Ovary (tissue), 10 donors: Measurements from ENCODE around the gene LTC4S. TPM values are rescaled to one million over a fixed set of nuclear protein-coding genes. Genes with fewer than 3 reads are reported as not detected.
"Not testable (repeated sequence)": the region's sequence is repeated elsewhere in the genome, so short reads cannot be mapped to it uniquely, and the experiment has no call there.

Experiments used
- DNase-seq, 5 donors: peaks; one replicate each; pipeline ENCODE4 v3.0.0-alpha.2; 2019 to 2020
- H3K27ac ChIP-seq, 2 donors: fragments of 200-600 bp; one replicate each; pipeline versions ENCODE4 v1.5.1 to v1.8.0; 2019 to 2022
- H3K27me3 ChIP-seq: fragments of 200-600 bp; one replicate; pipeline ENCODE4 v1.8.0; 2022
- H3K36me3 ChIP-seq: fragments of 200-600 bp; sonication (generic); one replicate; pipeline ENCODE4 v1.5.1; 2019
- H3K4me1 ChIP-seq: one replicate; pipeline ENCODE4 v1.8.1; 2013; ENCODE audit warnings: mild to moderate bottlenecking, moderate library complexity; ENCODE audit not compliant: insufficient read depth
- H3K4me3 ChIP-seq: fragments of 200-600 bp; sonication (generic); one replicate; pipeline ENCODE4 v1.5.1; 2017
- H3K9me3 ChIP-seq, 2 donors: fragments of 200-600 bp in 1 of 2; sonication (generic) in 1 of 2; one replicate each; pipeline versions ENCODE4 v1.5.1 to v1.8.1; 2013 to 2019; ENCODE audit warnings: mild to moderate bottlenecking in 1 of 2, moderate library complexity in 1 of 2
- CTCF ChIP-seq, 3 donors: fragments of 450-650 bp in 2 of 3; fragments of 200-600 bp in 1 of 3; IDR thresholded peaks; one replicate each; pipeline versions ENCODE4 v1.5.1 to v1.8.0; 2016 to 2022; ENCODE audit warnings: antibody characterized with exemption in 3 of 3, mild to moderate bottlenecking in 1 of 3
- EP300 ChIP-seq: sonication (generic); formaldehyde crosslinking; IDR thresholded peaks from one replicate; pipeline ENCODE4 v1.6.1; 2017; ENCODE audit warnings: antibody characterized with exemption
- POLR2A ChIP-seq: fragments of 450-650 bp; IDR thresholded peaks from one replicate; pipeline ENCODE4 v1.6.1; 2017; ENCODE audit warnings: antibody characterized with exemption, mild to moderate bottlenecking, moderate library complexity
- WGBS, 3 donors: extraction: QIAGEN DNeasy Blood & Tissue Kit in 1 of 3; methylation state at CpG; one replicate each; pipeline versions ENCODE4 v1.1.5 to v1.1.7; 2013 to 2017; 5-methylcytosine and 5-hydroxymethylcytosine counted together
- intact Hi-C, 4 donors: fragments of 100-400 bp; cut with DNase I; formaldehyde crosslinking; loops; one replicate each; pipeline versions ENCODE4 v1.11.0 to v1.15.1; 2022 to 2023
- long read RNA-seq, 3 donors: library from polyadenylated mRNA in 2 of 3; unstranded in 2 of 3; transcript quantifications; one replicate each; pipeline ENCODE4 v2.0.0 and lab custom pipeline, GENCODE V29; 2021 to 2026
- polyA plus RNA-seq, 2 donors: library from polyadenylated mRNA; stranded (reverse); fragments of 200-250 nt in 1 of 2; fragments of 350-450 nt in 1 of 2; fragmentation: Illumina TruSeq in 1 of 2; extraction: RNeasy Lipid Tissue Mini Kit (QIAGEN cat#74804) in 1 of 2; gene quantifications; one replicate each; pipeline ENCODE4 v1.2.3, GENCODE V29; 2013 to 2014
- total RNA-seq, 7 donors: library from RNA; depleted of rRNA in 2 of 7; stranded (reverse); fragments of >200 nt in 2 of 7; fragmentation: NEBNext Ultra II Directional in 3 of 7; extraction: Animal tissue kit (Norgen Biotek cat#: 25700) in 3 of 7; gene quantifications; one replicate each; pipeline versions ENCODE4 v1.1.0 to v1.2.4, GENCODE V29; 2016 to 2023
- donor health status: DM: no; HTN: no; CAD: no; lungs with moderate emphysema.
- donor health status: DM: no; HTN: no; CAD: no.
- donor health status: Bipolar disorder and iron deficiency.
- donor health status: DM: yes; HTN: yes; CAD: no.
- donor health status: DM: no; HTN: no; CAD: no.
- donor health status: DM: yes; HTN: yes; CAD: no.

Gene LTC4S
- total RNA-seq (10 to 100 TPM in 6 of 7 donors, 1 to 10 TPM in 1; 7.5 to 43.5 (median 20.6) TPM), polyA plus RNA-seq (10 to 100 TPM in 1 of 2 donors, not detected in 1; 11.7 TPM)
- long read RNA-seq, donor 1 = 0 reads
- long read RNA-seq, donor 2, partial matches to known transcripts = 0 of 3 reads
- long read RNA-seq, donor 2, other reads (novel, unspliced or antisense) = 0 of 3 reads
- long read RNA-seq, donor 3, transcript LTC4S-204 (2 exons, 564 nt) = major isoform, 11 of 41 reads
- long read RNA-seq, donor 3, transcript LTC4S-201 (5 exons, 666 nt) = minor isoform, 6 of 41 reads
- long read RNA-seq, donor 3, transcript LTC4S-203 (4 exons, 909 nt) = minor isoform, 7 of 41 reads
- long read RNA-seq, donor 3, partial matches to known transcripts = 1 of 41 reads
- long read RNA-seq, donor 3, other reads (novel, unspliced or antisense) = 13 of 41 reads

GRCh38 chr5:179793468-179794139 lies at the start of gene LTC4S:
TSS of gene LTC4S (plus strand) at chr5:179793986. CDS start at chr5:179794081, 95 bp downstream.
- intact Hi-C loops = loop anchor here in 1 of 4 donors (10.0 kb wide), 2 partner anchors 61 to 111 kb away; partner anchors contain the start of genes MRNIP and TBC1D9B
- peak; percentile 80 to 90 (median 86) for DNase-seq
- peaks cover 15% of the 10 kb centered on the region for H3K4me1 ChIP-seq
- no peaks in the 10 kb centered on the region for H3K36me3 ChIP-seq
- H3K27ac ChIP-seq = peak within 1 kb of the TSS; percentile 17 to 68
- WGBS, 3 donors = 3 to 6% (median 5%) methylated on average over 18 to 19 of the region's 19 CpGs
- no peaks in the 10 kb centered on the region for H3K9me3 ChIP-seq
- no peak for TF ChIP-seq CTCF (IDR thresholded peaks at IDR 0.05)
- no peak for TF ChIP-seq POLR2A
- TF ChIP-seq EP300 = no peak
- H3K27me3 ChIP-seq = no peaks in the 10 kb centered on the region
- no peak within 1 kb of the TSS for H3K4me3 ChIP-seq

GRCh38 chr5:179744106-179744505 lies 49.7 kb upstream of the LTC4S start:
- H3K4me1 ChIP-seq, H3K27ac ChIP-seq, DNase-seq, H3K36me3 ChIP-seq, H3K27me3 ChIP-seq, H3K4me3 ChIP-seq, intact Hi-C loops, H3K9me3 ChIP-seq: not testable (repeated sequence)
- 58 to 73% (median 69%) methylated on average over 7 of the region's 7 CpGs for WGBS, 3 donors

GRCh38 chr5:179746872-179747271 lies 46.9 kb upstream of the LTC4S start:
- H3K4me1 ChIP-seq = peaks cover 7% of the 10 kb centered on the region
- no peaks in the 10 kb centered on the region for H3K27me3 ChIP-seq
- intact Hi-C loops = no loop called here
- no peak for DNase-seq
- no peak overlapping the region for H3K4me3 ChIP-seq
- WGBS, 3 donors = 91 to 95% (median 94%) methylated on average over 2 of the region's 2 CpGs
- TF ChIP-seq POLR2A (no peak), EP300 (no peak), CTCF (IDR thresholded peaks at IDR 0.05) (no peak)
- H3K36me3 ChIP-seq = no peaks in the 10 kb centered on the region
- no peaks in the 10 kb centered on the region for H3K9me3 ChIP-seq
- H3K27ac ChIP-seq = no peak overlapping the region

- no peaks in the 10 kb centered on the region for H3K9me3 ChIP-seq
- H3K27me3 ChIP-seq = no peaks in the 10 kb centered on the region
- WGBS, 3 donors = 72 to 86% (median 86%) methylated on average over 3 of the region's 3 CpGs
- DNase-seq = no peak
- H3K4me1 ChIP-seq = peaks cover 7% of the 10 kb centered on the region
- intact Hi-C loops = no loop called here
- H3K36me3 ChIP-seq = no peaks in the 10 kb centered on the region
- no peak overlapping the region for H3K4me3 ChIP-seq
- no peak for TF ChIP-seq CTCF (IDR thresholded peaks at IDR 0.05)
- no peak for TF ChIP-seq EP300
- no peak for TF ChIP-seq POLR2A
- H3K27ac ChIP-seq = no peak overlapping the region
Measured at GRCh38 chr5:179747811-179748210, 46.0 kb upstream of the LTC4S start.
